NCI-H2196 treated with DMSO at 0.1 percent for 48 hours (cell line): ENCODE data around the gene POLD4.
"Not testable (repeated sequence)": the region's sequence is repeated elsewhere in the genome, so short reads cannot be mapped to it uniquely, and the experiment has no call there.

Experiments
- DNase-seq: peaks from one replicate; lab custom pipeline; 2025; ENCODE audit not compliant: unreplicated experiment; lab: John Stamatoyannopoulos, UW

POLD4 gene

GRCh38 chr11:67354075-67355022, 1.0 kb upstream of the POLD4 start:
- DNase-seq: no peak

GRCh38 chr11:67352546-67353316, 615 bp downstream of the POLD4 start:
- DNase-seq: peak; percentile 71

- peak; percentile 55 for DNase-seq
Observed at GRCh38 chr11:67351275-67352005, 1.9 kb downstream of the POLD4 start.

- DNase-seq: no peak
Observed at GRCh38 chr11:67349928-67350465, 3.3 kb downstream of the POLD4 start.

- DNase-seq: no peak
Observed at GRCh38 chr11:67349457-67349856, 3.9 kb downstream of the POLD4 start.

- DNase-seq: no peak
Observed at GRCh38 chr11:67349036-67349435, 4.3 kb downstream of the POLD4 start.

GRCh38 chr11:67347964-67348749, 5.2 kb downstream of the POLD4 start:
- no peak for DNase-seq

- no peak for DNase-seq
Observed at GRCh38 chr11:67345920-67346819, 7.2 kb downstream of the POLD4 start.

- no peak for DNase-seq
Observed at GRCh38 chr11:67345247-67345919, 8.0 kb downstream of the POLD4 start.

- no peak for DNase-seq
Observed at GRCh38 chr11:67344264-67344663, 9.1 kb downstream of the POLD4 start.

GRCh38 chr11:67337257-67337656, 16.1 kb downstream of the POLD4 start:
- no peak for DNase-seq

- DNase-seq: no peak
Observed at GRCh38 chr11:67332081-67332691, 21.2 kb downstream of the POLD4 start.

- DNase-seq: no peak
Observed at GRCh38 chr11:67323526-67323925, 29.8 kb downstream of the POLD4 start.

- no peak for DNase-seq
Observed at GRCh38 chr11:67322049-67322448, 31.3 kb downstream of the POLD4 start.

GRCh38 chr11:67321313-67321871, 32.0 kb downstream of the POLD4 start:
- no peak for DNase-seq

GRCh38 chr11:67320691-67321090, 32.7 kb downstream of the POLD4 start:
- DNase-seq: no peak

- no peak for DNase-seq
Observed at GRCh38 chr11:67320011-67320410, 33.3 kb downstream of the POLD4 start.

GRCh38 chr11:67318876-67319275, 34.5 kb downstream of the POLD4 start:
- not testable (repeated sequence) for DNase-seq
